NCI-H82 treated with DMSO at 0.1 percent for 48 hours (cell line): Measurements from ENCODE around the gene ZSWIM9.
"Not testable (repeated sequence)": the region's sequence is repeated elsewhere in the genome, so short reads cannot be mapped to it uniquely, and the experiment has no call there.

Source experiments
- DNase-seq: peaks from one replicate; lab custom pipeline; 2025; ENCODE audit not compliant: unreplicated experiment; lab: John Stamatoyannopoulos, UW

Gene ZSWIM9

DNA sequence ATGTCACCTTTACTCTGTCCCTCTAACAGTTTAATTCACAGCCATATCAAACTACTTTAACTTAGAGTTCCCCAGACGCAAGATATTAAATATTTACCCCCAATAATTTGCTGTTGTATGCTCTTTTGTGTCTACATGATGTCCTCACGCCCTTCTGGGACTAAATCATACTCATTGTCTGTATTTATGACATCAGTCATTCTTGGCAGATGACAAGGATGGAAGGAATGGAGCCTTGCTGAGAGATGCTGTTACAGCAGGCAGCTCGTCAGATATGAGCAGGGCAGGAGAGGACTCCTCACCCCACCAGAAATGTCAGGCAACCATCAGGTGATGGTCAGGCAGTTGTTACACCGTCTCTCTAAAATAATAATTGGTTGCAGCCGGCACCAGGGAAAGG, 43.5 kb downstream of the ZSWIM9 start:
- no peak for DNase-seq

DNA sequence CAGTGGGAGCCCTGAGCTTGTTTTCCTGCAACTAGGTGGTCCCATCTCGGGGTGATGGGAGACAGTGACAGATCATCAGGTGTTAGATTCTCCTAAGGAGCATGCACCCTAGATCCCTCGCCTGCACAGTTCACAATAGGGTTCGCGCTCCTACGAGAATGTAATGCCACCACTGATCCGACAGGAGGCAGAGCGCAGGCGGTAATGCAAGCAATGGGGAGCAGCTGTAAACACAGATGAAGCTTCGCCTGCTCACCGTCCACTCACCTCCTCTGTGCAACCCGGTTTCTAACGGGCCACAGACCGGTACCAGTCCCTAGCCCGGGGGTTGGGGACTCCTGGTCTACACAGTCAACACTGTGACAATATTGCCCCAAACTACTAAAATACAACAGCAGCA, 46.5 kb downstream of the ZSWIM9 start:
- DNase-seq, result no peak

DNA sequence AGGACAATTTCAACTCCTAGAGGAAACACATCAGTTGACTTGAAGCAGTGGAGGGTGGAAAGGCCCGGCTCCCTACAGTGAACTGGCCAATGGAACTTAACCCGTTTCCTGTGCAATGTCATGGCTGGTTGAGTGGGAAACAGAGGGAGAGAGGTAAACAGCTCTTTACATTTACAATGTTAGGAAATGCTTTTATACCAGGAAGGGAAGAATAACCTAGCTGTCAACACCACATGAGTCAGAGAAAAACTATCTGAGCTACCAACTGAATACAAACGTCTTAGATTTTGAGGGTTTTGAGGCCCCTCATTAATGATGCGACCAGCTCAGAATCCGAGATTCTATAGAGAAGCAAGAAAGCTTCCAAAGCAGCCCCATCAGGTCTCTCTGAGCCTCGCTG, 48.5 kb downstream of the ZSWIM9 start:
- DNase-seq, result no peak

GRCh38 chr19:48220784-48221183, 50.3 kb downstream of the ZSWIM9 start:
- not testable (repeated sequence) for DNase-seq

DNA sequence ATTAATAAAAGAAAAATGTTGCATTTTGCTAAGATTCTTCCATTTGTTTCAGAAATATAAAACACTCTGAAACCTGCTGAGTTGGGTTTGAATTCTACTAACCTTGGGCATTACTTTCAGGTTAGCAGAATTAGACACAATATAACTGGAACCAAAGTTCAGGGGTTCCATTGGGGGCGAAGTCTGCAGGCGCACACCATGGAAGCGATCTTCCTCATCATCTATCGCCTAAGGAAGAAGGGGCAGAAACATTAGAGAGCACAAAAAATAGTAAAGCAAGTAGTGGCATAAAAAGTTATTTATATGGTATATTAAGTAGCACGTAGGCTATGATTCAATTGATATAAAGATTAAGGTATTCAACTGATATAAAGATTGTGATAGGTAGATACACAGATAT, 51.1 kb downstream of the ZSWIM9 start:
- no peak for DNase-seq

DNA sequence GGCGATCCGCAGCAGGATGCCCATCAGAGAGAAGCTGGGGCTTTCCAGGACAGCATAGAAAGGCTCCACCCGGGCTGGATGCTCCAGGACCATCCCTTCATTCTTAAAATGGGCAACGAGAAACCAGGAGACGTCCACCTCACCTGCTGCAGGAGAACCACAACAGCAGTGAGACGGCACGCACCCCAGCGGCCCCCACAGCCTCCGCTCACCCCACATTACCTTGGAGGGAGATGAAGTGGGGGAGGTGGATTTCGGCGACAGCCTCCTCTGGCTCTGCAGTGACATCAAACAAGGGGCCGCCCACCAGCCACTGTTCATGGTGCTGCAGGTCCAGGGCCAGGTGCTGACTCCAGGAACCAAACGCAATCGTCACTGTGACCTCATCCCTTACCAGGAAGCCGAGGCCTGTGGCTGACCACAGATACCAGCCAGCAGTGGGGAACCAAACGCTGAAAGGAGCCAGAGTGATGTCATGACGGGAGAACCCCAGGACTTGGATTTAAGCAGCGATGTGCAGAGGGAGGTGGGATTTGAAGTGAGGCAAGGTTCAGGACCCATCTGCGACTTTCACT, 60.2 kb downstream of the ZSWIM9 start:
- no peak for DNase-seq

DNA sequence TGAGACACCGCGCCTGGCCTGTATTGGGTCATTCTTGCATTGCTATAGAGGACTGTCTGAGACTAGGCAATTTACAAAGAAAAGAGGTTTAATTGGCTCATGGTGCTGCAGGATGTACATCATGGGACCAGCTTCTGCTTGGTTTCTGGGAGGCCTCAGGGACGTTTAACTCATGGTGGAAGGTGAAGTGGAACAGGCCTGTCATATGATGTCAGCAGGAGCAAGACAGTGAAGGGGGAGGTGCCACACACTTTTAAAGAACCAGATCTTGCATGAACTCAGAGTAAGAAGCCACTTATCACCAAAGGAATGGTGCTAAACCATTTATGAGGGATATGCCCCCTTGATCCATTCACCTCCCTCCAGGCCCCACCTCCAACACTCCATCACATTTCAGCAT, 66.6 kb downstream of the ZSWIM9 start:
- no peak for DNase-seq

DNA sequence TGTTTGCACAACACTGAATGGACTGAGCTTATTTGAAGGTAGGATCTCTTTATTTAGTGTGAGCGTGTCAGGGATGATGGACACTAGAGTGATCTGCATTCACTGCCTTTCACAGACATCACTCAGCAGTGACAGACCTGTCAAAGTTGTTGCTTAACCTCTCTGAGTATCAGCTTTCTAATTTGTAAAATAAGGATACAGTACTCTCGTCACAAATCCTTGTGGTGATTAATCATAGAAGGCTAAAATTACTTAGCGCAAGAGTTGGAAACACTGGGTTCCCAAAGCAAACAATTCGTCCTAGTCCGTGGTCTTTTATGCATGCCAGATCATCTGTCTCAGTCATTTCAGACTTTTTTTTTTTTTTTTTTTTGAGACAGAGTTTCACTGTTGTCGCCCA, 68.6 kb downstream of the ZSWIM9 start:
- DNase-seq, result no peak

DNA sequence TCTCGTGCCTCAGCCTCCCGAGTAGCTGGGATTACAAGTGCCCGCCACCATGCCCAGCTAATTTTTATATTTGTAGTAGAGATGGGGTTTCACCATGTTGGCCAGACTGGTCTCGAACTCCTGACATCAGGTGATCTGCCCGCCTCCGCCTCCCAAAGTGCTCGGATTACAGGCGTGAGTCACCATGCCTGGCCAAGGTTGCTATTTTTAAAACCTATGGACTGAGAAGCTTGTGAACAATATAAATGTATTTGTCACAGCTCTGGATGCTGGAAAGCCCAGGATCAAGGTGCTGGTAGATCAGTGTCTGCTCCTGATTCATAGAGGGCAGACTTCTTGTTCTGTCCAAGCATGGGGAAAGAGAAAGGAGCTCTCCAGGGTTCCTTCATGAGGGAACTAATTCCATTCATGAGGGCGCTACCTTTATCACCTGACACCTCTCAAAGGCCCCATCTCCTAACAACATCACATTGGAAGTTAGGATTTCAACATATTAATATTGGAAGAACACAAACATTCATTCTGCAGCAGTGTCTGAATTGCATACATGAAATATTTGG, 69.2 kb downstream of the ZSWIM9 start:
- DNase-seq, result no peak

DNA sequence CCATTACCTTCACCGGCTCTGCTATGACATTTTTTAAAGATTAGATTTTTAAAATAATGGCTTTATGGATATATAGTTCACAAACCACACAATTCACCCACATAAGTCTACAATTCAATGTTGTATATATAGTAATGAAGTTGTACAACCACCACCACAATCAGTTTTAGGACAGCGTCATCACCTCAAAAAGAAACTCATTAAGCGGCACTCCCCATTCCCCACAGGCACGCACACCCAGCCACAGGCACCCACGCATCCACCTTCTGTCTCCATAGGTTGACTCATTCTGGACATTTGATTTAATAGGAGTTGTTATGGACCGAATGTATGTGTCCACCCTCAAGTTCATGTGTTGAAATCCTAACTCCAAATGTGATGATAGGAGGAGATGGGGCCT, 71.3 kb downstream of the ZSWIM9 start:
- not testable (repeated sequence) for DNase-seq

DNA sequence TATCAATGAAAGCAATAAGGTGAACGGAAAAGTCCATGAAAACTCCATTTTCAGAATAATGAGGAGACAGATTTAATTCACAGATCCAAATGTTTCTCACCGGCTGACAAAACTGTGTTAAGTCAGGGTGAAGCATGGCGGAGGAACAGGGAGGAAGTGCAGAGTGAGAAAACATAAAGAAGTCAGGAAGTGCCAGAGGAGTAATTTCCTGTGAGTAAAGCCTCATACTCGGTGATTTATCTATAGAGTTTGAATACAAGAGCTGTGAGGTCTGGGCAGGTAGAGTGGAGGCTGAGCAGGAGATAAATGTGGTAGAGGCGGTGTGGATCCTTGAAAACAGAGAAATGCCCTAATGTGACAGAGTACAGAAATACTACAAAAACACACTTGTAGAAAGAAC, 73.8 kb downstream of the ZSWIM9 start:
- no peak for DNase-seq

DNA sequence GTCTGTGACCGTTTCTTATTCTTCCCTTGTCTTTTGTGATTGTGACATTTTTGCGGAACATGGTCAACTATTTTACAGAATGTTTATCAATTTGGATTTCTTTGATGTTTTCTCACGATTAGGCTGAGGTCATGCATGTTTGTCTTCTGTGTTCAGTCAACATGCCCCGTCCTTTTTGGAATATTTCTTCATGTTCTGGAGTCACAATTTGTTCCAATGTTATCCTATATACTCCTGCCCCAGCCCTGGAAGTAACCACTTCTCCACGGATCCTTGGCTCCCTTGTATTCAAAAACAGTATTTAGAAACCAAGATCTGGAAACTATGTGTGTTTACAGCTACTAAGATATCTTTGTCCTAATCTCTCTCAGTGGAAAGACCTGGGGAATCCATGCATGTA, 75.6 kb downstream of the ZSWIM9 start:
- DNase-seq, result no peak

- DNase-seq, result no peak
Observed at GRCh38 chr19:48247212-48247611, 76.7 kb downstream of the ZSWIM9 start.
